ENCODE results near the gene PARD3. TPM values are rescaled to one million over a fixed set of nuclear protein-coding genes. Genes with fewer than 3 reads are reported as not detected.

PARD3 gene
- total RNA-seq, 2 donors from 2014 or later = 59.6 to 74.6 TPM

GRCh38 chr10:34780818-34781380, 34.2 kb downstream of the PARD3 start:
- Histone ChIP-seq H3K4me1 (ENCODE audit: control insufficient read depth, insufficient read depth, low read length) (peaks cover 14% of the 10 kb centered on the region), H3K27ac (ENCODE audit: low read depth, low read length) (peak overlapping the region; percentile 2), H3K27me3 (ENCODE audit: control insufficient read depth, insufficient read depth, low read length, poor library complexity, severe bottlenecking) (no peaks in the 10 kb centered on the region), H3K9ac (ENCODE audit: extremely low read depth, low read length, poor library complexity, severe bottlenecking) (no peak overlapping the region), H3K36me3 (ENCODE audit: control insufficient read depth, insufficient read depth, low read length) (peaks cover 7% of the 10 kb centered on the region), H3K4me3 (ENCODE audit: low read length) (no peak overlapping the region), H3K9me3 (ENCODE audit: control insufficient read depth, low read length) (no peaks in the 10 kb centered on the region)
- Mint-ChIP-seq H3K9me3 (no peaks in the 10 kb centered on the region), H3K36me3 (ENCODE audit: low read depth) (peaks cover 2% of the 10 kb centered on the region), H3K27ac (peak overlapping the region; percentile 57), H3K4me1 (peaks cover 30% of the 10 kb centered on the region), H3K27me3 (ENCODE audit: insufficient read depth) (no peaks in the 10 kb centered on the region), H3K4me3 (no peak overlapping the region)
- 72 to 76% methylated on average over 8 to 11 of the region's 11 CpGs for WGBS, 2 experiments (ENCODE audit: insufficient coverage in 1 of 2, insufficient read length in 1 of 2)
- no peak for TF ChIP-seq CTCF (conservative IDR thresholded peaks at IDR 0.05)
- peak; percentile 55 for DNase-seq

GRCh38 chr10:34778237-34778636, 36.9 kb downstream of the PARD3 start:
- Mint-ChIP-seq H3K4me1 (peaks cover 39% of the 10 kb centered on the region), H3K27me3 (ENCODE audit: insufficient read depth) (no peaks in the 10 kb centered on the region), H3K36me3 (ENCODE audit: low read depth) (peaks cover 2% of the 10 kb centered on the region), H3K27ac (no peak overlapping the region), H3K4me3 (no peak overlapping the region), H3K9me3 (no peaks in the 10 kb centered on the region)
- 88 to 92% methylated on average over 3 of the region's 3 CpGs for WGBS, 2 experiments (ENCODE audit: insufficient coverage in 1 of 2, insufficient read length in 1 of 2)
- Histone ChIP-seq H3K27ac (ENCODE audit: low read depth, low read length) (no peak overlapping the region), H3K27me3 (ENCODE audit: control insufficient read depth, insufficient read depth, low read length, poor library complexity, severe bottlenecking) (no peaks in the 10 kb centered on the region), H3K9me3 (ENCODE audit: control insufficient read depth, low read length) (no peaks in the 10 kb centered on the region), H3K9ac (ENCODE audit: extremely low read depth, low read length, poor library complexity, severe bottlenecking) (no peak overlapping the region), H3K36me3 (ENCODE audit: control insufficient read depth, insufficient read depth, low read length) (peaks cover 7% of the 10 kb centered on the region), H3K4me1 (ENCODE audit: control insufficient read depth, insufficient read depth, low read length) (peaks cover 14% of the 10 kb centered on the region), H3K4me3 (ENCODE audit: low read length) (no peak overlapping the region)
- DNase-seq = no peak
- TF ChIP-seq CTCF (conservative IDR thresholded peaks at IDR 0.05) = no peak

GRCh38 chr10:34776090-34776690, 38.9 kb downstream of the PARD3 start:
- Histone ChIP-seq H3K4me1 (ENCODE audit: control insufficient read depth, insufficient read depth, low read length) (peaks cover 7% of the 10 kb centered on the region), H3K9me3 (ENCODE audit: control insufficient read depth, low read length) (no peaks in the 10 kb centered on the region), H3K9ac (ENCODE audit: extremely low read depth, low read length, poor library complexity, severe bottlenecking) (no peak overlapping the region), H3K4me3 (ENCODE audit: low read length) (no peak overlapping the region), H3K27me3 (ENCODE audit: control insufficient read depth, insufficient read depth, low read length, poor library complexity, severe bottlenecking) (no peaks in the 10 kb centered on the region), H3K36me3 (ENCODE audit: control insufficient read depth, insufficient read depth, low read length) (peaks cover 7% of the 10 kb centered on the region), H3K27ac (ENCODE audit: low read depth, low read length) (no peak overlapping the region)
- no peak overlapping the region for H3K27ac Mint-ChIP-seq
- peaks cover 2% of the 10 kb centered on the region for H3K36me3 Mint-ChIP-seq (ENCODE audit: low read depth)
- DNase-seq = no peak
- H3K27me3 Mint-ChIP-seq (ENCODE audit: insufficient read depth) = no peaks in the 10 kb centered on the region
- no peak overlapping the region for H3K4me3 Mint-ChIP-seq
- no peaks in the 10 kb centered on the region for H3K9me3 Mint-ChIP-seq
- peaks cover 32% of the 10 kb centered on the region for H3K4me1 Mint-ChIP-seq
- no peak for TF ChIP-seq CTCF (conservative IDR thresholded peaks at IDR 0.05)
- 97 to 100% methylated on average over 1 to 2 of the region's 2 CpGs for WGBS, 2 experiments (ENCODE audit: insufficient coverage in 1 of 2, insufficient read length in 1 of 2)

Data from endodermal cell (in vitro differentiated cells).